ENCODE data around the gene PRM1. TPM values are rescaled to one million over a fixed set of nuclear protein-coding genes. Genes with fewer than 3 reads are reported as not detected.

PRM1 gene
- total RNA-seq, 1 experiment from 2014 or later: not detected

- intact Hi-C loops (cut with micrococcal nuclease; ENCODE audit: unreplicated experiment): loop anchor here (5.0 kb wide), 1 partner anchor 158 kb away; no protein-coding TSS in a partner anchor
- Histone ChIP-seq H3K36me3 (ENCODE audit: insufficient read depth, low read length, poor library complexity, severe bottlenecking) (no peaks in the 10 kb centered on the region), H3K27ac (ENCODE audit: low read depth, low read length, poor library complexity, severe bottlenecking) (no peak overlapping the region), H3K27me3 (replicated peaks; ENCODE audit: insufficient read depth, low read depth, low read length, poor library complexity) (peaks cover 5% of the 10 kb centered on the region), H3K4me1 (ENCODE audit: insufficient read depth, low read length, poor library complexity, severe bottlenecking) (peaks cover 9% of the 10 kb centered on the region), H3K4me3 (ENCODE audit: low read depth, low read length, poor library complexity, severe bottlenecking) (no peak overlapping the region), H3K9me3 (ENCODE audit: low read depth, low read length, poor library complexity, severe bottlenecking) (no peaks in the 10 kb centered on the region)
- ChIA-PET POLR2A (ENCODE audit: low non-redundant PET) (interaction anchor here (0.6 kb wide), 1 partner anchor 280 kb away, joined by 6 read pairs; no protein-coding TSS in a partner anchor), CTCF (interaction anchor here (0.5 to 0.9 kb wide), 2 partner anchors 112 to 139 kb away, joined by 3 to 4 read pairs; no protein-coding TSS in a partner anchor)
- TF ChIP-seq EZH2 (IDR thresholded peaks at IDR 0.05; ENCODE audit: borderline replicate concordance, low read depth, low read length, poor library complexity, severe bottlenecking): no peak
- TF ChIP-seq, protein P1, sequence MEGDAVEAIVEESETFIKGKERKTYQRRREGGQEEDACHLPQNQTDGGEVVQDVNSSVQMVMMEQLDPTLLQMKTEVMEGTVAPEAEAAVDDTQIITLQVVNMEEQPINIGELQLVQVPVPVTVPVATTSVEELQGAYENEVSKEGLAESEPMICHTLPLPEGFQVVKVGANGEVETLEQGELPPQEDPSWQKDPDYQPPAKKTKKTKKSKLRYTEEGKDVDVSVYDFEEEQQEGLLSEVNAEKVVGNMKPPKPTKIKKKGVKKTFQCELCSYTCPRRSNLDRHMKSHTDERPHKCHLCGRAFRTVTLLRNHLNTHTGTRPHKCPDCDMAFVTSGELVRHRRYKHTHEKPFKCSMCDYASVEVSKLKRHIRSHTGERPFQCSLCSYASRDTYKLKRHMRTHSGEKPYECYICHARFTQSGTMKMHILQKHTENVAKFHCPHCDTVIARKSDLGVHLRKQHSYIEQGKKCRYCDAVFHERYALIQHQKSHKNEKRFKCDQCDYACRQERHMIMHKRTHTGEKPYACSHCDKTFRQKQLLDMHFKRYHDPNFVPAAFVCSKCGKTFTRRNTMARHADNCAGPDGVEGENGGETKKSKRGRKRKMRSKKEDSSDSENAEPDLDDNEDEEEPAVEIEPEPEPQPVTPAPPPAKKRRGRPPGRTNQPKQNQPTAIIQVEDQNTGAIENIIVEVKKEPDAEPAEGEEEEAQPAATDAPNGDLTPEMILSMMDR (conservative IDR thresholded peaks at IDR 0.05; ENCODE audit: low read depth, low read length): no peak
- no peak for DNase-seq (ENCODE audit: low spot score)
- BruUV-seq (replicated peaks): no TSS peak
Measured at GRCh38 chr16:11259655-11260595, 21.2 kb downstream of the PRM1 start.

DNA sequence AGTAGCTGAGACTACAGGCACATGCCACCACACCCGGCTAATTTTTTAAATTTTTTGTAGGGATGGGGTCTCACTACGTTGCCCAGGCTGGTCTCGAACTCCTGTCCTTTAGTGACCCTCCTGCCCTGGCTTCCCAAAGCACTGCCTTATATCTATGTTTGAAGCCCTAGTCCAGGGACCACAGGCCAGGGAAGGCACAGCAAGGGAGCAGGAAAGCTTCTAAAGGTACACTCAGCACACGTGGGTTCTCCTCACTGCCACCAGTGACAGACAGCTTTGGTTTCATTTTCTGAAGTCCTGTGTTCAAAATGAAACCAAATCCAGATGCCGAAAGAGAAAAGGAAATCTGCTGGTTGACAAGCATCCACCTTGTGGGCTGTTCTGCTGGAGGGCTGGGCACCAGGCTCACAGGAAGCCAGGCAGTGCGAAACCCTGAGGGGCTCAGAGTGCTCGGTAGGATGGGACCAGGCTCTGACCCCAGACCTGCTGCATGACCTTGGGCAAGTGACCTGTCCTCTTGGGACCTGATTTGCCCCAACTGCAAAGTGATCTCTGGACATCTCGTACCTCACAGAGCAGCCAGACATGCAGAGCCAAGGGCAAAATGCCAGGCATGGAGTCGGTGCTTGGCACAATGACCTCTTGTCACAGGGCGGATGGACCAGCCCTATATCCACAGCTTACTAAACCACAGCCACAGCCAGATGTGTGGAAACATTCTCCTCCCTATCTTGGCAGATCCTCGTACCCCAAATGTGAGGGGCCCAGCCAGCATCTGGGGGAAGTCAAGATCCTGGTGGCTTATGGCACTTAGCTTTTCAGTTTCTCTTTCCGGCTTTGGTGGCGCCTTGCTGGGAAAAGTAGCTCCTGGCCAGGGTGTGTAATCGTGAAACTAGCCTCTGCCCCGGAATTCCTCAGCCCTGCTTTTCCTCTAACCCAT, 22.3 kb downstream of the PRM1 start:
- no peak overlapping the region for H3K27ac ChIP-seq (ENCODE audit: low read depth, low read length, poor library complexity, severe bottlenecking)
- no peak for TF ChIP-seq EZH2 (IDR thresholded peaks at IDR 0.05; ENCODE audit: borderline replicate concordance, low read depth, low read length, poor library complexity, severe bottlenecking)
- TF ChIP-seq, protein P1 (conservative IDR thresholded peaks at IDR 0.05; ENCODE audit: low read depth, low read length): no peak
- ChIA-PET POLR2A (ENCODE audit: low non-redundant PET) (no interaction called here), CTCF (no interaction called here)
- peaks cover 12% of the 10 kb centered on the region for H3K27me3 ChIP-seq (replicated peaks; ENCODE audit: insufficient read depth, low read depth, low read length, poor library complexity)
- intact Hi-C loops (cut with micrococcal nuclease; ENCODE audit: unreplicated experiment): loop anchor here (5.0 kb wide), 1 partner anchor 157 kb away; no protein-coding TSS in a partner anchor
- BruUV-seq (replicated peaks): no TSS peak
- peak; percentile 39 for DNase-seq (ENCODE audit: low spot score)
- no peaks in the 10 kb centered on the region for H3K36me3 ChIP-seq (ENCODE audit: insufficient read depth, low read length, poor library complexity, severe bottlenecking)
- no peak overlapping the region for H3K4me3 ChIP-seq (ENCODE audit: low read depth, low read length, poor library complexity, severe bottlenecking)
- no peaks in the 10 kb centered on the region for H3K9me3 ChIP-seq (ENCODE audit: low read depth, low read length, poor library complexity, severe bottlenecking)
- peaks cover 14% of the 10 kb centered on the region for H3K4me1 ChIP-seq (ENCODE audit: insufficient read depth, low read length, poor library complexity, severe bottlenecking)
